ENCODE measurements around the gene MZT2B.
"Not testable (repeated sequence)": the region's sequence is repeated elsewhere in the genome, so short reads cannot be mapped to it uniquely, and the experiment has no call there.

The MZT2B gene

DNA sequence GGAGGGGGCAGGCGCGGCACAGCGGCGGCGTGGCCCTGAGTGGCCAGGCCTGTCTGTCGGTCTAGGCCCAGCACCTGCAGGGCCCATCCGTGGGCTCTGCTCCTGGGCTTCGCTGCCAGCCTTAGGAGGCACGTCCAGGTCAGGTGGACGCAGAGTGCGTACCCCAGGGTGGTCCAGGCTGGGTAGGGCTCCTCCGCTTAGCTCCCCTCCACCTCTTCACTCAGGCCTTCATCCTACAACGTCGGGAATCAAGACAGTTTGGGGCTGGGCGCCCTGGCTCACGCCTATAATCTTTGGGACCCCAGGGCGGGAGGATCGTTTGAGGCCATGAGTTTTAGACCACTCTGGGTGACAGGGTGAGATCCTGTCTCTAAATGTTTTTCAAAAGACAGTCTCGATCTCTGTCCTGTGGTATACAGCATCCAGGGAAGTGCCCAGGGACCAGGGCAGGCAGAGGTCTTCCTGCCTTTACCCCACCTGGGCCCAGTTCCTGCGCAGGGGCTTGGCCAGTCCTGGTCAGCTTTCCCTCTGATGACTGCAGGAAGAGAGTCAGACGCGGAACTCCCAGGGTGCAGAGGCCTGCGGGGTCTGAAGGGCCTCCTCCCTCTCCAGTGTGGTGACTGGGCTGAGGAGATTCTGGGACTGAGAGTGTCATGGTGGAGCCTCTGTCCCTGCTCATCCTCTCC, 907 bp downstream of the MZT2B start:
- H3K9me3 ChIP-seq (ENCODE audit: control insufficient read depth, insufficient read depth, low read length); H3K4me1 ChIP-seq (ENCODE audit: control insufficient read depth, insufficient read depth, low read length); H3K27me3 ChIP-seq (ENCODE audit: control insufficient read depth, insufficient read depth, low read length); H3K27ac ChIP-seq (ENCODE audit: low read length); DNase-seq (ENCODE audit: low read depth, low spot score); H3K36me3 ChIP-seq (ENCODE audit: control insufficient read depth, insufficient read depth, low read length): not testable (repeated sequence)
- peak overlapping the region; percentile 37; the same call in 1 of the 2 replicates for H3K4me3 ChIP-seq (ENCODE audit: low read length)
- WGBS (ENCODE audit: insufficient coverage, insufficient read length): no CpG with 5 or more reads among the region's 23 CpGs

DNA sequence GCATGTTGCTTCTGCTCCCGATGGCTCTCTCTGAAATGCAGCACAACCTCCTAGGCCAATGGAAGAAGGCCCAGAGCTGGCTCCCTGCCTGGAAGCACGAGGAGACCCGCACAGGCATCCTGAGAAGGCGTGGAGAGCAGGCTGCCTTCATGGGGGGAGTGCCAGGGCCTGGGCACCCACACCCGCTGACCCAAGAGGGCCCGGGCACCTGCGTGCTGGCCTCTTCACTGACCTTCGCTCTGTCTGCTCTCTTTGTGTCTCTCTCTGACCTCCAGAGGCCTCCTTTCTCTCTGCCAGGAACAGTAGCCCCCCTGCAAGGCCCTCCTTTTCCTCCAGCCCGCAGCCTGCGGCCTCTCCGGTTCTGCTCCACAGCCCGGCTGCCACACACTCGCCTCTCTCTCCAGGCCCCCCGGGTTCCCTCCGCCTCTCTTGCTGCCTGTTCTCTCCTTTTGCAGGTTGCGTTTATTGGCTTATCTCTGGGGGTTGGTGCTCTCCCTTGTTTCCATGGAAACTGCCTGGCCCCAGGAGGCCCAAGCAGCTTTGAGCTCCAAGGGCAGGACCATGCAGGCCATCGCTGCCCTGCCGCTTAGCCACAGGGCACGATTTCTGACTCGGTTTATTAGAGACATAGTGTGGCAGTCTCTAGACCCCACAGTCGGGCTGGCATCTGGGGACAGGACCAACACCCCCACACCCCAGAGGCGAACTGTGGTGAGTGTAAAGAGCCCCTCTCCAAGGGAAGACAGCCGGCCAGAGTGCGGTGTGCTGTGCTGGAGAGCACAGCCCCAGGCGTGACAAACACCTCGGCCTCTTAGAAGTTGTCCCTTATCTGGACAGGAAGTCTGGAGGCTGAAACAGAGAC, 1.7 kb downstream of the MZT2B start:
- Histone ChIP-seq H3K27ac (ENCODE audit: low read length) (no peak overlapping the region), H3K4me3 (ENCODE audit: low read length) (no peak overlapping the region), H3K9me3 (ENCODE audit: control insufficient read depth, insufficient read depth, low read length) (no peaks in the 10 kb centered on the region), H3K4me1 (ENCODE audit: control insufficient read depth, insufficient read depth, low read length) (no peaks in the 10 kb centered on the region), H3K27me3 (ENCODE audit: control insufficient read depth, insufficient read depth, low read length) (no peaks in the 10 kb centered on the region), H3K36me3 (ENCODE audit: control insufficient read depth, insufficient read depth, low read length) (peaks cover 6% of the 10 kb centered on the region; the same call in 1 of the 2 replicates)
- WGBS (ENCODE audit: insufficient coverage, insufficient read length): no CpG with 5 or more reads among the region's 26 CpGs
- no peak for DNase-seq (ENCODE audit: low read depth, low spot score)

DNA sequence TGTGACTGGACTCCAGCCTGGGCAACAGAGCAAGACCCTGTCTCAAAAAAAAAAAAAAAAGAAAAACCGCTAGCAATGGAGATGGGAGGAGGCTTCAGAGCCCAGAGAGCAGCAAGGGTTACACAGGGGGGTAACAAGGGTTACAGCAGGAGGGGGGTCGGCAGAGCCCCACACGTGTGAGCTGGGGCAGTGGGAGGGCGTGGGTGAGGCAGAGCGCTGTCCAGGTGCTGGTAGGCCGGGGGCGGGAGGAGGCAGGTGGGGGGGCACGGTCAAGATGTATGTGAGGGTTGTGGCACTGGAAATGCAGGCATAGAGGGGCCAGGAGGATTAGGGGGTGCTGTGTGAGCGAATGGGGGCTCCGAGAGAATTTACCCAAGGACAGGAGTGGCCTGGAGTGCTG, 3.4 kb downstream of the MZT2B start:
- no peak for DNase-seq (ENCODE audit: low read depth, low spot score)
- no CpG with 5 or more reads among the region's 10 CpGs for WGBS (ENCODE audit: insufficient coverage, insufficient read length)
- Histone ChIP-seq H3K4me3 (ENCODE audit: low read length) (no peak overlapping the region), H3K36me3 (ENCODE audit: control insufficient read depth, insufficient read depth, low read length) (peaks cover 6% of the 10 kb centered on the region; the same call in 1 of the 2 replicates), H3K4me1 (ENCODE audit: control insufficient read depth, insufficient read depth, low read length) (no peaks in the 10 kb centered on the region), H3K27me3 (ENCODE audit: control insufficient read depth, insufficient read depth, low read length) (no peaks in the 10 kb centered on the region), H3K9me3 (ENCODE audit: control insufficient read depth, insufficient read depth, low read length) (no peaks in the 10 kb centered on the region), H3K27ac (ENCODE audit: low read length) (no peak overlapping the region)

DNA sequence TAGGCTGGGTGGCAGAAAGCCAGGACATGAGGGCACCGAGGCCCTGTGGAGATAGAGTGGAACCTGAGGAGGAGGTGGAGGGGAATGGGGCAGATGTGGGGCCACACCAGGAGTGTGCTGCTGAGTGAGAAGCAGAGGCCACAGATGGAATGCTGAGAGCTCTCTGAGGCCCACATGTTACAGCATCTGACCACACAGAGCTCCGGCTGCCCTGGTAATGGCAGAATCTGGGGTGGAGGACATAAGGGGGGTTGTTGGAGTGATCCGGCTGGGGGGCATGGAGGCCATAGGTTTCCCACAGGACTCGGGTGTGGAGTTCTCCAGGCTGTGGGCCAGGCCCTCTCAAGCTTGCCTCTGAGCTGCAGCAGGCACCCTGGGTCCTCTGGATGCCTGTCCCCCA, 3.8 kb downstream of the MZT2B start:
- Histone ChIP-seq H3K4me1 (ENCODE audit: control insufficient read depth, insufficient read depth, low read length) (no peaks in the 10 kb centered on the region), H3K4me3 (ENCODE audit: low read length) (no peak overlapping the region), H3K9me3 (ENCODE audit: control insufficient read depth, insufficient read depth, low read length) (no peaks in the 10 kb centered on the region), H3K36me3 (ENCODE audit: control insufficient read depth, insufficient read depth, low read length) (peaks cover 6% of the 10 kb centered on the region; the same call in 1 of the 2 replicates), H3K27me3 (ENCODE audit: control insufficient read depth, insufficient read depth, low read length) (no peaks in the 10 kb centered on the region), H3K27ac (ENCODE audit: low read length) (no peak overlapping the region)
- DNase-seq (ENCODE audit: low read depth, low spot score): no peak
- WGBS (ENCODE audit: insufficient coverage, insufficient read length): no CpG with 5 or more reads among the region's 4 CpGs

DNA sequence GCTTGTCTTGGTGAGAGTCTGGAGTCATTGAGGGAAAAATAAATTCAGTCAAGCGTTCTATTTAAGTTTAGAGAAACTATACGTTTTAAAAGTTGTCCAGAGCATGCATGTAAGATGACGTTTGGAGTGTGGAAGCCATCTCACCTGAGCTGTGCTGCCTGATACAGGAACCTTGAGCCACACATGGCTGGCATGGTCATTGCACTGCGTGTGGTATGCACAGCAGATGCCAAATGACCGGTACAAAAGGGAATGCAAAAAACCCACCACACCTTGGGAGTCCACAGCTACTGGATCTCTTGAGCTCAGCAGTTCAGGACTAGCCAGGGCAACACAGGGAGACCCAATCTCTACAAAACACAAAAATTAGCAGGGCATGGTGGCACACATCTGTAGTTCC, 4.3 kb downstream of the MZT2B start:
- Histone ChIP-seq H3K9me3 (ENCODE audit: control insufficient read depth, insufficient read depth, low read length) (no peaks in the 10 kb centered on the region), H3K4me1 (ENCODE audit: control insufficient read depth, insufficient read depth, low read length) (no peaks in the 10 kb centered on the region), H3K27ac (ENCODE audit: low read length) (no peak overlapping the region), H3K4me3 (ENCODE audit: low read length) (no peak overlapping the region), H3K27me3 (ENCODE audit: control insufficient read depth, insufficient read depth, low read length) (no peaks in the 10 kb centered on the region), H3K36me3 (ENCODE audit: control insufficient read depth, insufficient read depth, low read length) (peaks cover 6% of the 10 kb centered on the region; the same call in 1 of the 2 replicates)
- no CpG with 5 or more reads among the region's 5 CpGs for whole genome bisulfite sequencing (ENCODE audit: insufficient coverage, insufficient read length)
- no peak for DNase-seq (ENCODE audit: low read depth, low spot score)

DNA sequence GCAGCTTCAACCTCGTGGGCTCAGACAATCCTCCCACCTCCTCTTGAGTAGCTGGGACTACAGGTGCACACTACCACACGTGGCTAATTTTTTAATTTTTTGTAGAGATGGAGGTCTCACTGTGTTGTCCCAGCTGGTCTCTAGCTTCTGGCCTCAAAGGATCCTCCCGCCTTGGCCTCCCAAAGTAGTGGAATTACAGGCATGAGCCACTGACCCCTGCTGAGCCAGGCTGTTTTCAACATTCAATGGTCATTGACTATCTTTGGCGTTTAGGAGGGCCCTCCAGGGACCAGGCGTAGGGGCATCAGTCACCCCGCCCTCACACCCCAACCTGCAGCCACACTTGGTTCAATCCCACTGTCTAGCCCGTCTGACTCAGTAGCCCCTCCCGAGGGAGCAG, 5.2 kb downstream of the MZT2B start:
- WGBS (ENCODE audit: insufficient coverage, insufficient read length): no CpG with 5 or more reads among the region's 8 CpGs

DNA sequence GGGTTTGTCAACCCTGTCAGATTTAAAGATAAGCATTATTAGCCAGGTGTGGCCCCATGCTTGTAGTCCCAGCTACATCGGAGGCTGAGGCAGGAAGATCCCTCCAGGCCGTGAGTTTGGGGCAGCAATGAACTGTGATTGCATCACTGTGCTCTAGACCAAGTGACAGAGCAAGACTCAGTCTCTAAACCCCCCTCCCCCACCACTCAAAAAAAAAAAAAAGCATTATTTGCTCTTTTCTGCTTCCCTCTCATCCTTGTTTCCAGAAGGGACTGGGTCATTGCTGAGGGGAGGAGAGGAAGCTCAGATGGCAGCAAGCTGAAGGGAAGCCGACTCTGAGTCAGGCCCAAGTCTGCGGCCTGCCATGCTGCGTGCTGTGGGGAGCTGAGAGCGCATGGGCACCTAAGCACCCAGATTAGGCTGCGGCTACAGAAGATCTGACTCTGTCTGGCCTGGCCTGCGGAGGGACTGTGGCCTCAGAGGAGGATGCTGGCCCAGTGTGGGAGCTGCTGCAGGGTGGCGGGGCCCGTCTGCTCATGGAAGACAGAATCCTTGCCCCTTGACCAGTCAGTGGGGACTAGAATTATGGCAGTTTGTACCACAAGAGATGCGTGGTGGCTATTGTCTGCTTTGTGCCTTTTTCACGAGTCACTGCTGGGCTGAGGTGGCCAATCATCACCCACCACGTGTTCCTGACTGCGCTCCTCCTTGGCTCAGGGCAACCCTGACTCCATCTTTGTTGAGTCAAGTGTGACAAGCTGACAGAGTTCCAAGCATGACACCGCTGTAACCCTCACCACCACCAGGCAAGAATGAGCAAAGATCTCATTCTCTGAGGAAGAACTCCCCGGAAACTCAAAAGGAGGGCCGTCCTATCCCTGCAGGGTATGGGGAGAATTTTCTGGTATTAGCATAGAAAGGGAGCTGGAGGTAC, 6.1 kb downstream of the MZT2B start:
- not testable (repeated sequence) for H3K27me3 ChIP-seq (ENCODE audit: control insufficient read depth, insufficient read depth, low read length); H3K27ac ChIP-seq (ENCODE audit: low read length); H3K36me3 ChIP-seq (ENCODE audit: control insufficient read depth, insufficient read depth, low read length); H3K4me1 ChIP-seq (ENCODE audit: control insufficient read depth, insufficient read depth, low read length); H3K9me3 ChIP-seq (ENCODE audit: control insufficient read depth, insufficient read depth, low read length); DNase-seq (ENCODE audit: low read depth, low spot score); H3K4me3 ChIP-seq (ENCODE audit: low read length)
- WGBS (ENCODE audit: insufficient coverage, insufficient read length): no CpG with 5 or more reads among the region's 17 CpGs

More for the DNA sequence above, 5.2 kb downstream of the MZT2B start:
- Histone ChIP-seq H3K36me3 (ENCODE audit: control insufficient read depth, insufficient read depth, low read length) (peaks cover 6% of the 10 kb centered on the region; the same call in 1 of the 2 replicates), H3K27ac (ENCODE audit: low read length) (no peak overlapping the region), H3K4me3 (ENCODE audit: low read length) (no peak overlapping the region), H3K27me3 (ENCODE audit: control insufficient read depth, insufficient read depth, low read length) (no peaks in the 10 kb centered on the region), H3K4me1 (ENCODE audit: control insufficient read depth, insufficient read depth, low read length) (no peaks in the 10 kb centered on the region), H3K9me3 (ENCODE audit: control insufficient read depth, insufficient read depth, low read length) (no peaks in the 10 kb centered on the region)
- no peak for DNase-seq (ENCODE audit: low read depth, low spot score)

DNA sequence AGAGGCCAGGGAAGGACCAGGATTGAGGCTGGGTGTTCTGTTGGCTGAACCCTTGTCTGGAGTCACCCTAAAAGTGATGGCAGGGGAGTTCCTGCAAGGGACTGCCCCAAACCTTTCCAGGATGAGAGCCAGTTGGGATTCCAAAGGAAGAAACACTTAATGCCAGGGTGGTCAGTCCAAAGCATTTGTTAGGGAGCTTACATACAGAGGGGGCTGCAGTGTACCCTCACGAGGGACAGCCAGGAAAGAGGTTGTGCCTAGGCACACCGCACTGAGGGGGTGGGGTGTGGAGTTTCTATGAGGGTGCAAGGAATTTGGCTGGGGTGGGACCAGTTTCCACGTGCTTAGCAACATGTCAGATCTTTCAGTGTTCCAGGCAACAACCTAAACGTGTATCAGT, 6.9 kb downstream of the MZT2B start:
- H3K36me3 ChIP-seq (ENCODE audit: control insufficient read depth, insufficient read depth, low read length); H3K4me1 ChIP-seq (ENCODE audit: control insufficient read depth, insufficient read depth, low read length); H3K27me3 ChIP-seq (ENCODE audit: control insufficient read depth, insufficient read depth, low read length); DNase-seq (ENCODE audit: low read depth, low spot score); H3K27ac ChIP-seq (ENCODE audit: low read length); H3K9me3 ChIP-seq (ENCODE audit: control insufficient read depth, insufficient read depth, low read length); H3K4me3 ChIP-seq (ENCODE audit: low read length): not testable (repeated sequence)
- no CpG with 5 or more reads among the region's 4 CpGs for WGBS (ENCODE audit: insufficient coverage, insufficient read length)

DNA sequence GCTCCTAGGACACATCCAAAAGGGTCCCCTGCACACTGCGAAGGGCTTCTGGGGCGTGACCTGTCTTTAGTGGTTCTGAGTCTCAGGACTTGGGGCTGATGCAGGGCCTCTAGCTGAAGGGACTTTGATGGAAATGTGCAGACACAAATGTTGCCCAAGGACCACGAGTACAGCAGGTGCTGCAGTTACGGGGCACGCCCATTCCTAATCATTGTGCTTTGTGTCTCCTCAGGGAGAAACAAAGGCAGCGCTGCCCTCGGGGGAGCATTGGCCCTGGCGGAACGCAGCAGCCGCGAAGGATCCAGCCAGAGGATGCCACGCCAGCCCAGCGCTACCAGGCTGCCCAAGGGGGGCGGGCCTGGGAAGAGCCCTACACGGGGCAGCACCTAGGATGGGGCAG, 8.2 kb downstream of the MZT2B start:
- Histone ChIP-seq H3K4me3 (ENCODE audit: low read length) (no peak overlapping the region), H3K27me3 (ENCODE audit: control insufficient read depth, insufficient read depth, low read length) (no peaks in the 10 kb centered on the region), H3K9me3 (ENCODE audit: control insufficient read depth, insufficient read depth, low read length) (no peaks in the 10 kb centered on the region), H3K27ac (ENCODE audit: low read length) (no peak overlapping the region), H3K4me1 (ENCODE audit: control insufficient read depth, insufficient read depth, low read length) (no peaks in the 10 kb centered on the region), H3K36me3 (ENCODE audit: control insufficient read depth, insufficient read depth, low read length) (no peaks in the 10 kb centered on the region)
- no peak for DNase-seq (ENCODE audit: low read depth, low spot score)
- WGBS (ENCODE audit: insufficient coverage, insufficient read length): no CpG with 5 or more reads among the region's 15 CpGs

DNA sequence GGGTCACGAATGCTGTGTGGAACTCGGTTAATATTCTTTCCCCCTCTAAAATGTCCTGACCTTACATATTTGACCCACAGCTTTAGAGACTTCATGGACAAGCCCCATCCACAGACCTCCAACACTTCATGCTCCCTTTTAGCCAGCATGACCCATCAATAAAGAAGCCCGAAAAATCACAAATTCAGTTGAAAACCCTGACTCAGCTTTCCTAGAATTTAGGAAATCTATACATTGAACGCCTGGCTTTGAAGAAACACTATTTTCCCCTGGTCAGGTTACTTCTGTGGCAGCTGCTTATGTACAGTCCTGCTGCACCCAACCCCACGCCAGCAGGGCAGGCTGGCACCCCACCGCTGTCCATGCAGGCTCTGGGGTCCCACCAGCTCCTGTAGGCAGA, 9.3 kb downstream of the MZT2B start:
- H3K27ac ChIP-seq (ENCODE audit: low read length); H3K9me3 ChIP-seq (ENCODE audit: control insufficient read depth, insufficient read depth, low read length); H3K4me3 ChIP-seq (ENCODE audit: low read length); H3K27me3 ChIP-seq (ENCODE audit: control insufficient read depth, insufficient read depth, low read length); H3K36me3 ChIP-seq (ENCODE audit: control insufficient read depth, insufficient read depth, low read length); DNase-seq (ENCODE audit: low read depth, low spot score); H3K4me1 ChIP-seq (ENCODE audit: control insufficient read depth, insufficient read depth, low read length): not testable (repeated sequence)
- WGBS (ENCODE audit: insufficient coverage, insufficient read length): no CpG with 5 or more reads among the region's 6 CpGs
